HG03575 (cell line): ENCODE results near the gene ABCA9.
"Not testable (repeated sequence)": the region's sequence is repeated elsewhere in the genome, so short reads cannot be mapped to it uniquely, and the experiment has no call there.

Experiments used
- ATAC-seq: cut with Tn5 transposase; IDR thresholded peaks from one replicate; pipeline ENCODE4 v1.9.1; 2021; ENCODE audit not compliant: unreplicated experiment, insufficient number of reproducible peaks, low FRiP score; ENCODE audit errors: extremely low read depth

ABCA9 gene, protein sequence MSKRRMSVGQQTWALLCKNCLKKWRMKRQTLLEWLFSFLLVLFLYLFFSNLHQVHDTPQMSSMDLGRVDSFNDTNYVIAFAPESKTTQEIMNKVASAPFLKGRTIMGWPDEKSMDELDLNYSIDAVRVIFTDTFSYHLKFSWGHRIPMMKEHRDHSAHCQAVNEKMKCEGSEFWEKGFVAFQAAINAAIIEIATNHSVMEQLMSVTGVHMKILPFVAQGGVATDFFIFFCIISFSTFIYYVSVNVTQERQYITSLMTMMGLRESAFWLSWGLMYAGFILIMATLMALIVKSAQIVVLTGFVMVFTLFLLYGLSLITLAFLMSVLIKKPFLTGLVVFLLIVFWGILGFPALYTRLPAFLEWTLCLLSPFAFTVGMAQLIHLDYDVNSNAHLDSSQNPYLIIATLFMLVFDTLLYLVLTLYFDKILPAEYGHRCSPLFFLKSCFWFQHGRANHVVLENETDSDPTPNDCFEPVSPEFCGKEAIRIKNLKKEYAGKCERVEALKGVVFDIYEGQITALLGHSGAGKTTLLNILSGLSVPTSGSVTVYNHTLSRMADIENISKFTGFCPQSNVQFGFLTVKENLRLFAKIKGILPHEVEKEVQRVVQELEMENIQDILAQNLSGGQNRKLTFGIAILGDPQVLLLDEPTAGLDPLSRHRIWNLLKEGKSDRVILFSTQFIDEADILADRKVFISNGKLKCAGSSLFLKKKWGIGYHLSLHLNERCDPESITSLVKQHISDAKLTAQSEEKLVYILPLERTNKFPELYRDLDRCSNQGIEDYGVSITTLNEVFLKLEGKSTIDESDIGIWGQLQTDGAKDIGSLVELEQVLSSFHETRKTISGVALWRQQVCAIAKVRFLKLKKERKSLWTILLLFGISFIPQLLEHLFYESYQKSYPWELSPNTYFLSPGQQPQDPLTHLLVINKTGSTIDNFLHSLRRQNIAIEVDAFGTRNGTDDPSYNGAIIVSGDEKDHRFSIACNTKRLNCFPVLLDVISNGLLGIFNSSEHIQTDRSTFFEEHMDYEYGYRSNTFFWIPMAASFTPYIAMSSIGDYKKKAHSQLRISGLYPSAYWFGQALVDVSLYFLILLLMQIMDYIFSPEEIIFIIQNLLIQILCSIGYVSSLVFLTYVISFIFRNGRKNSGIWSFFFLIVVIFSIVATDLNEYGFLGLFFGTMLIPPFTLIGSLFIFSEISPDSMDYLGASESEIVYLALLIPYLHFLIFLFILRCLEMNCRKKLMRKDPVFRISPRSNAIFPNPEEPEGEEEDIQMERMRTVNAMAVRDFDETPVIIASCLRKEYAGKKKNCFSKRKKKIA (N-terminal part only)

DNA sequence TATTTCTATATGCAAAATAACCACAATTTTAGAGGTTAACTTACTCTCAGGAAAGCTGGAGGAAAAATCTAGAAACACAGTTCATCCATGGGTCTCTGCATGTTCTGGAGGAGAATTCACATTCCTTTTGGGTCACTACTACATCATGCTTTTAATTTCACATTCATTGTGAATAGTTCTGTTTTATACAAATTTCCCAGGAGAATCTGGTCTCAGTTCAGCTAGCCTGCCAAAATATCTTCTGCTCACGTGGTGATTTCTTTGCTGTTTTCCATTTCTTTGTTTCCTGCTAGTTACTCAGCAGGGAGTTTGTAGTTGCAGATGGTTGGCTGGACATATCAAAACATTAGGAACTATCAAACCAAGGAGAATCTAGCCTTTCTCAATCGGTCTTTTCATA lies at the start of gene ABCA9:
Gene ABCA9, minus strand, starts transcription at position 106 of the 400 bp plus-strand sequence. CDS start 9,801 bp downstream, outside the sequence.
- no peak for ATAC-seq

DNA sequence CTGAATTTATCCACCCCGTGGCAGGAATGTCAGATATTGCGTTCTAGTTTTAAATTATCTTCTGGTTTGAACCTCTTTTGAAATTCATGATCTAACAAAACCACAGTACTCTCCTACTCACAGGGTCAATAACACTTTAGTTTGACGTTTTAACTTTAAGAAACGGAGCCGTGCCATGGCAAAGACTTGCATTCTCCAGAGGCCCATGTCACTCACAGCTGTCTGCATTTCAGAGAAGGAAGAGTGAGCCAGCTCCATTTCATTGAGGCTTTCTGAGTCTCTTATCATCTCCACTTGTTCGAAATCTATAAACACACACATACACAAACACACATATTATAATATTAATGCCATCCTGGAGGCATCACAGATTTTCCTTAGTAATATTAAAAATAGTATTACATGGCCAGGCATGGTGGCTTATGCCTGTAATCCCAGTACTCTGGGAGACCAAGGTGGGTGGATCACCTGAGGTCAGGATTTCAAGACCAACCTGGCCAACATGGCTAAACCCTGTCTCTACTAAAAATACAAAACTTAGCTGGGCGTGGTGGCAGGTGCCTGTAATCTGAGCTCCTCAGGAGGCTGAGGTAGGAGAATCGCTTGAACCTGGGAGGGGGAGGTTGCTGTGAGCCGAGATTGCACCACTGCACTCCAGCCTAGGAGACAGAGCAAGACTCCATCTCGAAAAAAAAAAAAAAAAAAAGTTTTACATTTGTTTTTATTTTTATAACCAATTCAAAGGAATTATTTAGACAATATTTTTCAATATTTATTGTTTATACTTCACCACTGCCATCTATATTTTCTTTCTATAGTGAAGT lies 45.4 kb upstream of the ABCA9 start:
- no peak for ATAC-seq

DNA sequence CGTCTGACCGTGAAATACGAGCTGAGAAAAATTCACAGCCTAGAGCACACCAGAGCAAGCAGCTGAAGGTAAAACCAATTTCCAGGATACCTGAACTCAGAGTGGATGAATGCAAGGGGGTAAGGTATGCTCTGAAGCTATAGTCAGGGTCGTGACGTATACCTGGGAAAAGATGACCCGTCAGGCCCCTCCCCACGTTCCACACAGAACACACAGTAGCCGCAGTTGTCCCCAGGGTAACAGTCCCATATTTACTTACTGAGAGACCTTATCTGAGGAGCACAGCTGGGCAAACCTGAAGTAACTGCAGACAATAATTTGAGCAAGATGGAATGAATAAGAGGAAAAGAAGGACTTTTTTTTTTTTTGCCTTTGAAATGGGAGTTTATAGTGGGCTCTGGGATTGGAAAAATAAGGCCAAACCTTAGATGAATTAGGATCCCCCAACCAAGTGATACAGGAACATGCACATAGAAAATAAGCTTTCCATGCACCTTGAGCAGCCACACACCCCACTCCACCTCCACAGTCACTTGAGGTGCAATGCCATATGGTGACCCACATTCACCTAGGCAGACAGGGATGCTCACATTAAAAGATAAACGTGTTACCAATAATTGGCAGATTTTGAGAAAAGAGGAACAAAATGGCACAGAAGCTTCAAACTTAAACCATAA lies 43.0 kb upstream of the ABCA9 start:
- ATAC-seq = no peak

DNA sequence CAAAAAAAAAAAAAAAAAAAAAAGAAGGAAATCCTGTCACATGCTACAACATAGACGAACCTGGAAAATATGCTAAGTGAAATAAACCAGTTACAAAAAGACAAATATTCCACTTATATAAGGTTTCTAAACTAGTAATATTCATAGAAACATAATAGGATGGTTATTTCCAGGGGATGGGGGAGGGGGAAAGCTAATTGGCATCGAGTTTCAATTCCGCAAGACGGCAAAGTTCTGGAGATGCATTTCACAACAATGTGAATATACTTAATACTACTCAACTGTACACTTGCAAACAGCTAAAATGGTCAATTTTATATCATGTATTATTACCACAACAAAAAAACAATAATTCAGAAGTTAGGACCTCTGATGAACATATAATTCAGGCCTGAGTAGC lies 37.9 kb upstream of the ABCA9 start:
- no peak for ATAC-seq

DNA sequence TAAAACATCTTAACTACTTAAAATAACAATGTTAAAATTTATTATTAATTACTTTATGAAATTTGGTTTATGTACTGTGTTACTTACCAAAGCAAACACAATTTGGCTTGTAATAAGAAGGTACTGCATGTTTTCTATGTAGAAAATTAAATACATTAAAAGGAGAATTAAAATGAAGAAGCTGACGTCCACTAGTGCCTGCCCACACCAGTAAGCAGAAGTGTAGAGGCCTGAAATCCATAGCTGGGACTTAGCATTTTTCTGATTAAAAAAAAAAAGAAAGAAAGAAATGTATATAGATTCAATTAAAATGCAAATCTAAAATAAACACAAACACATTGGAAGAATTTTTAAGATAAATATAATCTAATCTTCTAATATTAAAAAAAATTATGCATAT lies 35.8 kb upstream of the ABCA9 start:
- no peak for ATAC-seq

DNA sequence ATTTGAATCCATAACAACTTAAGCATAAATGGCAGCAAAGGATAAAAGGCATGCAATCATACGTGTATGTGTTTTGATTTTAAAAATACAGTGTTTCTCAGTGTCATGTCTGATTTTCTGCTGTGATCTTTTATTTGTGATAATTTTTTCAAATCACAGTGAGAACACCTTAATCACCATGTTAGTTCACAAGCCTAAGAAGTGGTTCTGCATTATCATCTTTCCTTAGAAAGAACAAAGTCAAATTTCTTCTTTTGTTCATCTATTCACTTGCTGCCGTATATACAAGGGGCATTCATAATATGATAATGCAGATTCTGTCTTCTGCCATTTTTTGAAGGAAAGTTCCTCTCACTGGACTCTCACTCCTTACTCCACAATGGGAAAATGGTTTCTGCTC lies 33.3 kb upstream of the ABCA9 start:
- ATAC-seq = no peak

DNA sequence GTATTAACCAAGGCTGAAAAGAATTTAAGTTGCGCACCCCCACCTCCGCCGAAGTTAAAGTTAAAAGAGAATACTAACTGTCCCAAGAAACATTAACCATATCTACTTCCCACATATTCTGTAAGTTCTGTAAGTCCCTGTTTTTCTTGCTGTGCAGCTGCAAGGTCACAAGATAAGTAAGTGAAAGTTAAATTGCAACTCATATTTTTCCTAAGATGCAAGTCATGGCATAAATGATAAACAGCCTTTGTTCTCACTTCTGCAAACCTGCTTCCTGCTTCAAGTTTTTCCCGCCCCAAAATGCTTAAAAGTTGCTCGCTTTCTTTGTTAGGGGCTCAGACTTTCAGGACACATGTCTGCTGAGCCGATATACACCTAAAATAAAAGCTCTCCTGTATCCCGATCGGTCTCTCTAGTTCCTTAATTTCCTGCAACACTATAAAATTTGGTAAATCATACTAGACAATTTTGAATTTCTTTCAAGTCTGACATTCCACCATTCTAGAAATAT lies 32.6 kb upstream of the ABCA9 start:
- ATAC-seq = no peak

DNA sequence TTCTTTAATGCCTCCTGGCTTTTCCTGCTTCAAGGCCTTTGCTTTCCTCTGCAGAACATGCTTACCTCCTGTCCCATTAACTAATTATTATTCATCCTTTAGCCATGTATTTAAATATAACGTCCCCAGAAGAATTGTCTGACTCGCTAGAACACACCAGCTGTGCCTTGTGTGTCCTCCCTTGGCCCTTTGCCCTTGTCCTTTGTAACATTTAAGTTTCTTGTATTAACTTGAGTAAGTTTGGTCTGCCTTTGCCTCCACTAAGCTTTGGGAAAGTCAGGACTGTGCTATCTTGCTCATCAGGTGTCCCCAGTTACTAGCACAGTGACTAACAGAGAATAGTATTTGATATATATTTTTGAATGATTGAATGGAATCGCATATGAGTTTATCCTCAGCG lies 29.6 kb upstream of the ABCA9 start:
- ATAC-seq = no peak

DNA sequence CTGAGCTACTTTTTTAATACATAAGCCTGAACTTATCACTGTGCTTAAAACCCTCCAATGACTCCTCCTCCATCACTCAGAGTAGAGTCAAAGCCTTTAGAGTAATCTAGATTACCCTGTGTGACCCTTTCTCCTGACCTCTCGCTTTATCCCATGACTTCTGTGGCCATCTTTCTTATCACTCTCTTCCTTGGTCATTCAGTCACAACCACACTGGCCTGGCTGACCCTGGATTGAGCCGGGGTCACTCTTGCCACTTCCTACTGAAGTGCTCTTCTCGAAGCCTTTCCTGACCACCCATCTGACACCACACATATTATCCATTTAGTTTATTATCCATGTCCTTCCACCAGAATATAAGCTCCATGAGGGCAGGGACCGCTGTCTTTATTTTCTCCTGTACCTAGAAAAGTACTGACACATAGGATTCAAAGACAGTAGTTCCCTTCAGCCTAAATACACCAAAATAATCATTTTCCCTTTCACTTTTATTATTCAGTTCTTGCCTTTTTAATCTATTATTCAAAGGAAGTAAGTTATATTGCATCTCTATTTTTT lies 28.0 kb upstream of the ABCA9 start:
- no peak for ATAC-seq

DNA sequence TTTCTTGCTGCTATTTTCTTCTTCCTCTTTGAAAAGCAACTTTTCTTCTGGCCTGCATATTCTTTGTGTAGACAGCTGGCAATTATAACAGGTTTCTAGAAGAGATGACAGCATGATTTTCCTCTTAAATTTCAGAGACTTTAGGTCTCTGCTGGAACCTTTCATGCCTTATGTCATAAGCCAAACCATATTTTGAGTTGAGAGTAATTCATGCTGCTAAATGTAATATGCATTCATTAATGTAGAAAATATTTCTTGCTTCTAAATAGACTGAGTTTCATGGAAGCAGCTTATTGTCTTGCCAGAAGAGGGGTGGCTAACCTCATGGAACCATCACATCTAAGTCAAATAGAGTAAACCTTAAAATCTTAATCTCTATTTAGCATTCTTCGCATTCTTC lies 25.9 kb upstream of the ABCA9 start:
- ATAC-seq = no peak

DNA sequence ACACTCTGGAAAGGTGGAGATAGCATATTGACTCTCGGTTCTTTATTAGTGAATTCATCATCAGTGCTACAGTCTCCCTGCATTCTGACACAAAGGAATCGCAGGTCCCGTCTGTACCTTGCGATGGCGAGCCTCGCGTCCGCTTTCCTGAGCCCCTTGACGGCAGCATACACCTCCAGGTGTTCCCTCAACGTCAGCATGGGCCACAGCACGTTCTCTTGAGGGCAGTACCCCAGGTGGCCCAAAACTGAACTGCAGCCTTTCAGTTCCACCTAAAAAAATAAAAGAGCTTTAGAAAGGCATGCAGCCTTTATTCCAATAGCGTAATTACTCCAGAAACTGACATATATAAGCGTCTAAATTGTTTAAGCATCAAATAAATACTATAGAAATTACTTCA lies 24.2 kb upstream of the ABCA9 start:
- no peak for ATAC-seq

DNA sequence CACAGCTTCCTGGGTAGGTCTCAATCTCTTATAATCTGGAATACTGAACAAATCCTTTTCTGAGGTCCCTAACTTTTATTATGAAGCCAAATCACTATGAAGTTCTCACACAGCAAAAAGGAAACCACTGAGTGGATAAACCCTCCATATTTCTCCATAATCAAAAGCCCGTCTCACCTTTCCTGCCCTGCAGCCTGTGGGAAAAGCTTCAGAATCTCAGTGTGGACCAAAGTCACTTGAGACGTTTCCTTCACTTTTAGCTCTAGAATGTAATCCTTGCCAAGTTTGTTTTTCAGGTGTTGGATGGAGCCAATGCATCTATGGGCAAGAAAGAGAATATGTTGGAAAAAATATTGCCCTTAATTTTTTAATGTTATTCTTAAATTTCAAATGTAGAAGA lies 22.0 kb upstream of the ABCA9 start:
- ATAC-seq = no peak

DNA sequence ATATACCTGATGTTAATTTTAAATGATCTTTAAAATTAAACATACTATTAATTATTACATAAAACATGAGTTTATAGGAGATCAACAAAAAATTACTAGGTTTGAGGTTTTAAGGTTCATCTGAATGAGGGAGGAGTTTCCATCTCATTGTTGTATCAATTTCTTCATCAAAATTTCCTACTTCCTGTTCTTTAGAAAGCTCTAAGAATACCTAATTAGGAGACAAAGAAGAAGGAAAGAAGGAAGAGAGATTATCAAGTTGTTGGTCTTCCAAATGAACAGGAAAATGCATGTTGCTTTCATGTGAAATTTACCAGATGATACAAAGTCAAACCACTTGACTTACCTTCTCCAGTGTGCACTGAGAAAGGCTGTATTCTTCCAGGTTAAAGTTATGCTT lies 18.1 kb upstream of the ABCA9 start:
- no peak for ATAC-seq

DNA sequence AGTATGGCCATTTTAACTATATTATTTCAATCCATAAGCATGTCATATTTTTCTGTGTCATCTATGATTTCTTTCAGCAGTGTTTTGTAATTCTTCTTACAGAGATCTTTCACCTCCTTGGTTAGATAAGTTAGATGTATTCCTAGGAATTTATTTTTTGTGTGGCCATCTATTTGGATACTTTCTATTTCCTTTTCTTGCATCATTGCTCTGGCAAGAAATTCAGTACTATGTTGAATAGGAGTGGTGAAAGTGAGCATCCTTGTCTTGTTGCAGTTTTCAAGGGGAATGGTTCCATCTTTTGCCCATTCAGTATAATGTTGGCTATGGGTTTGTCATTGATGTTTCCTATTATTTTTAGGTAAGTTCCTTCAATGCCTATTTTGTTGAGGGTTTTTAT lies 15.1 kb upstream of the ABCA9 start:
- no peak for ATAC-seq

DNA sequence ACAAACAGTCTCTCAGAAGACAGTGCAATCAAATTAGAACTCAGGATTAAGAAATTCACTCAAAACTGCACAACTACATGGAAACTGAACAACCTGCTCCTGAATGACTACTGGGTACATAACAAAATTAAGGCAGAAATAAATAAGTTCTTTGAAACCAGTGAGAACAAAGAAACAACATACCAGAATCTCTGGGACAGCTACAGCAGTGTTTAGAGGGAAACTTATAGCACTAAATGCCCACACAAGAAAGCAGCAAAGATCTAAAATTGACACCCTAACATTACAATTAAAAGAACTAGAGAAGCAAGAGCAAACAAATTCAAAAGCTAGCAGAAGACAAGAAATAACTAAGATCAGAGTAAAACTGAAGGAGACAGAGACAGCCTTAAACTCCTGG lies 12.7 kb upstream of the ABCA9 start:
- ATAC-seq = not testable (repeated sequence)

DNA sequence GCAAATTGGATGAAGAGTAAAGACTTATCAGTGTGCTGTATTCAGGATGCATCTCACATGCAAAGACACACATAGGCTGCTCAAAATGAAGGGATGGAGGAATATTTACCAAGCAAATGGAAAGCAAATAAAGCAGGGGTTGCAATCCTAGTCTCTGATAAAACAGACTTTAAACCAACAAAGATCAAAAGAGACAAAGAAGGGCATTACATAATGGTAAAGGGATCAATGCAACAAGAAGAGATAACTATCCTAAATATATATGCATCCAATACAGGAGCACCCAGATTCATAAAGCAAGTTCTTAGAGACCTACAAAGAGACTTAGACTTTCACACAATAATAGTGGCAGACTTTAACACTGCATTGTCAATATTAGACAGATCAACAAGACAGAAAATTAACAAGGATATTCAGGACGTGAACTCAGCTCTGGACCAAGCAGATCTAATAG lies 12.1 kb upstream of the ABCA9 start:
- not testable (repeated sequence) for ATAC-seq

DNA sequence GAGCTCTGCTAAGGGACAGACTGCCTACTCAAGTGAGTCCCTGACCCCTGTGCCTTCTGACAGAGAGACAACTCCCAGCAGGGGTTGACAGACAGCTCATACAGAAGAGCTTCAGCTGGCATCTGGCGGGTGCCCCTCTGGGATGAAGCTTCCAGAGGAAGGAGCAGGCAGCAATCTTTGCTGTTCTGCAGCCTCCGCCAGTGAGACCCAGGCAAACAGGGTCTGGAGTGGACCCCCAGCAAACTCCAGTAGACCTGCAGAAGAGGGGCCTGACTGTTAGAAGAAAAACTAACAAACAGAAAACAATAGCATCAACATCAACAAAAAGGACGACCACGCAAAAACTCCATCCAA lies 10.5 kb upstream of the ABCA9 start:
- ATAC-seq = not testable (repeated sequence)
